ENCODE data around the gene BSND. TPM values are rescaled to one million over a fixed set of nuclear protein-coding genes. Genes with fewer than 3 reads are reported as not detected.

Gene BSND
- polyA plus RNA-seq, 1 donor from 2014 or later = not detected

DNA sequence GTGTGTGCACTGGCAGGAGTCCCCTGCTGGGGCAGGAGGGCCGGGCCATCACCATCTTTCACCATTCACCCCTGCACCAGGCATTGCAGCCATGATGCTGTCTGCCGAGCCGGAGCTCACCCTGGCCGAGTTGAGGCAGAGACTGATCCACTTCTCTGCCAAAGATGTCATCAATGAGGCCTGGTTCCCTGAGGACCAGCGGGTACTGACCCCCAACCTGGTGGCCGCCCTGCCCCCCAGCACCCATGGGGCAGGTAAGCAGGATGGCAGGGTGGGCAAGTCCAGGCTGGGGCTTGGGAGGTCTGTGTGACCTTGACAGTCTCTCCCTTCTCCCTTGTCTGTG, 59.2 kb downstream of the BSND start:
- Histone ChIP-seq H3K4me3 (ENCODE audit: low read length) (no peak overlapping the region), H3K9ac (ENCODE audit: low read length) (no peak overlapping the region), H3K9me2 (ENCODE audit: insufficient read depth, low read length) (no peaks in the 10 kb centered on the region), H3K9me3 (ENCODE audit: low read length) (no peaks in the 10 kb centered on the region), H3K27me3 (ENCODE audit: insufficient read depth, low read depth, low read length) (no peaks in the 10 kb centered on the region), H4K20me1 (ENCODE audit: insufficient read depth) (no peaks in the 10 kb centered on the region), H3F3A (ENCODE audit: insufficient read depth, low read length, poor library complexity, severe bottlenecking) (no peaks in the 10 kb centered on the region), H3K36me3 (ENCODE audit: insufficient read depth, low read length) (no peaks in the 10 kb centered on the region), H2AFZ (ENCODE audit: low read depth, low read length) (no peak overlapping the region), H3K4me2 (ENCODE audit: low read length) (no peak overlapping the region), H3K27ac (ENCODE audit: low read length) (no peak overlapping the region), H3K79me2 (replicated peaks; ENCODE audit: insufficient read depth, low read length) (no peaks in the 10 kb centered on the region)
- TF ChIP-seq TAF1 (IDR thresholded peaks at IDR 0.05; ENCODE audit: low read depth) (no peak), POLR2AphosphoS5 (IDR thresholded peaks at IDR 0.05) (no peak), RAD21 (conservative IDR thresholded peaks at IDR 0.05) (no peak), MXI1 (conservative IDR thresholded peaks at IDR 0.05; ENCODE audit: poor library complexity, severe bottlenecking) (no peak), SMC3 (conservative IDR thresholded peaks at IDR 0.05; ENCODE audit: poor library complexity) (no peak), EZH2 (IDR thresholded peaks at IDR 0.05; ENCODE audit: borderline replicate concordance, insufficient read depth, low read length, poor library complexity, severe bottlenecking) (no peak), EP300 (conservative IDR thresholded peaks at IDR 0.05; ENCODE audit: poor library complexity, severe bottlenecking) (no peak)
- TF ChIP-seq, protein P1, sequence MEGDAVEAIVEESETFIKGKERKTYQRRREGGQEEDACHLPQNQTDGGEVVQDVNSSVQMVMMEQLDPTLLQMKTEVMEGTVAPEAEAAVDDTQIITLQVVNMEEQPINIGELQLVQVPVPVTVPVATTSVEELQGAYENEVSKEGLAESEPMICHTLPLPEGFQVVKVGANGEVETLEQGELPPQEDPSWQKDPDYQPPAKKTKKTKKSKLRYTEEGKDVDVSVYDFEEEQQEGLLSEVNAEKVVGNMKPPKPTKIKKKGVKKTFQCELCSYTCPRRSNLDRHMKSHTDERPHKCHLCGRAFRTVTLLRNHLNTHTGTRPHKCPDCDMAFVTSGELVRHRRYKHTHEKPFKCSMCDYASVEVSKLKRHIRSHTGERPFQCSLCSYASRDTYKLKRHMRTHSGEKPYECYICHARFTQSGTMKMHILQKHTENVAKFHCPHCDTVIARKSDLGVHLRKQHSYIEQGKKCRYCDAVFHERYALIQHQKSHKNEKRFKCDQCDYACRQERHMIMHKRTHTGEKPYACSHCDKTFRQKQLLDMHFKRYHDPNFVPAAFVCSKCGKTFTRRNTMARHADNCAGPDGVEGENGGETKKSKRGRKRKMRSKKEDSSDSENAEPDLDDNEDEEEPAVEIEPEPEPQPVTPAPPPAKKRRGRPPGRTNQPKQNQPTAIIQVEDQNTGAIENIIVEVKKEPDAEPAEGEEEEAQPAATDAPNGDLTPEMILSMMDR (IDR thresholded peaks at IDR 0.05; ENCODE audit: poor library complexity, severe bottlenecking) = no peak
- TF ChIP-seq, protein P2, sequence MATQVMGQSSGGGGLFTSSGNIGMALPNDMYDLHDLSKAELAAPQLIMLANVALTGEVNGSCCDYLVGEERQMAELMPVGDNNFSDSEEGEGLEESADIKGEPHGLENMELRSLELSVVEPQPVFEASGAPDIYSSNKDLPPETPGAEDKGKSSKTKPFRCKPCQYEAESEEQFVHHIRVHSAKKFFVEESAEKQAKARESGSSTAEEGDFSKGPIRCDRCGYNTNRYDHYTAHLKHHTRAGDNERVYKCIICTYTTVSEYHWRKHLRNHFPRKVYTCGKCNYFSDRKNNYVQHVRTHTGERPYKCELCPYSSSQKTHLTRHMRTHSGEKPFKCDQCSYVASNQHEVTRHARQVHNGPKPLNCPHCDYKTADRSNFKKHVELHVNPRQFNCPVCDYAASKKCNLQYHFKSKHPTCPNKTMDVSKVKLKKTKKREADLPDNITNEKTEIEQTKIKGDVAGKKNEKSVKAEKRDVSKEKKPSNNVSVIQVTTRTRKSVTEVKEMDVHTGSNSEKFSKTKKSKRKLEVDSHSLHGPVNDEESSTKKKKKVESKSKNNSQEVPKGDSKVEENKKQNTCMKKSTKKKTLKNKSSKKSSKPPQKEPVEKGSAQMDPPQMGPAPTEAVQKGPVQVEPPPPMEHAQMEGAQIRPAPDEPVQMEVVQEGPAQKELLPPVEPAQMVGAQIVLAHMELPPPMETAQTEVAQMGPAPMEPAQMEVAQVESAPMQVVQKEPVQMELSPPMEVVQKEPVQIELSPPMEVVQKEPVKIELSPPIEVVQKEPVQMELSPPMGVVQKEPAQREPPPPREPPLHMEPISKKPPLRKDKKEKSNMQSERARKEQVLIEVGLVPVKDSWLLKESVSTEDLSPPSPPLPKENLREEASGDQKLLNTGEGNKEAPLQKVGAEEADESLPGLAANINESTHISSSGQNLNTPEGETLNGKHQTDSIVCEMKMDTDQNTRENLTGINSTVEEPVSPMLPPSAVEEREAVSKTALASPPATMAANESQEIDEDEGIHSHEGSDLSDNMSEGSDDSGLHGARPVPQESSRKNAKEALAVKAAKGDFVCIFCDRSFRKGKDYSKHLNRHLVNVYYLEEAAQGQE (IDR thresholded peaks at IDR 0.05; ENCODE audit: borderline replicate concordance) = no peak

- Histone ChIP-seq H3K27ac (ENCODE audit: low read length) (no peak overlapping the region), H3K4me3 (ENCODE audit: low read length) (no peak overlapping the region), H3K9me2 (ENCODE audit: insufficient read depth, low read length) (no peaks in the 10 kb centered on the region), H3K9ac (ENCODE audit: low read length) (no peak overlapping the region), H3K9me3 (ENCODE audit: low read length) (no peaks in the 10 kb centered on the region), H4K20me1 (ENCODE audit: insufficient read depth) (no peaks in the 10 kb centered on the region), H3K4me2 (ENCODE audit: low read length) (no peak overlapping the region), H3K27me3 (ENCODE audit: insufficient read depth, low read depth, low read length) (no peaks in the 10 kb centered on the region), H3F3A (ENCODE audit: insufficient read depth, low read length, poor library complexity, severe bottlenecking) (no peaks in the 10 kb centered on the region), H2AFZ (ENCODE audit: low read depth, low read length) (no peak overlapping the region), H3K36me3 (ENCODE audit: insufficient read depth, low read length) (no peaks in the 10 kb centered on the region), H3K79me2 (replicated peaks; ENCODE audit: insufficient read depth, low read length) (no peaks in the 10 kb centered on the region)
- TF ChIP-seq, protein P1 (IDR thresholded peaks at IDR 0.05; ENCODE audit: poor library complexity, severe bottlenecking) = no peak
- TF ChIP-seq TAF1 (IDR thresholded peaks at IDR 0.05; ENCODE audit: low read depth) (no peak), MXI1 (conservative IDR thresholded peaks at IDR 0.05; ENCODE audit: poor library complexity, severe bottlenecking) (no peak), EP300 (conservative IDR thresholded peaks at IDR 0.05; ENCODE audit: poor library complexity, severe bottlenecking) (no peak), RAD21 (conservative IDR thresholded peaks at IDR 0.05) (no peak), SMC3 (conservative IDR thresholded peaks at IDR 0.05; ENCODE audit: poor library complexity) (no peak), EZH2 (IDR thresholded peaks at IDR 0.05; ENCODE audit: borderline replicate concordance, insufficient read depth, low read length, poor library complexity, severe bottlenecking) (no peak), POLR2AphosphoS5 (IDR thresholded peaks at IDR 0.05) (no peak)
- TF ChIP-seq, protein P2 (IDR thresholded peaks at IDR 0.05; ENCODE audit: borderline replicate concordance) = no peak
These were observed 60.8 kb downstream of the BSND start for GRCh38 chr1:55059302-55060132.

Data from neural cell (in vitro differentiated cells).